H1 (cell line): ENCODE results near the gene SEC23IP. TPM values are rescaled to one million over a fixed set of nuclear protein-coding genes. Genes with fewer than 3 reads are reported as not detected.

Experiments
- CTCF ChIA-PET: fragments of 300-600 bp; sonication (Branson Sonifier 250); formaldehyde crosslinking; loops from one replicate; lab custom pipeline; 2021; ENCODE audit not compliant: partially characterized antibody; lab: Charles Lee
- POLR2A ChIA-PET: fragments of 300-600 bp; sonication (Branson Sonifier 250); formaldehyde crosslinking; loops from one replicate; lab custom pipeline; 2021; ENCODE audit warnings: inconsistent platforms; ENCODE audit not compliant: partially characterized antibody; lab: Charles Lee
- DNase-seq, 2 experiments: peaks; one replicate each; pipeline versions ENCODE4 v3.0.0 to v3.0.0-alpha.2; 2010 to 2022; ENCODE audit warnings: low spot score in 2 of 2, low read depth in 1 of 2, mixed read lengths in 1 of 2
- FAIRE-seq: peaks from 2 replicates; lab custom pipeline; 2011; peaks lifted over from hg19 to GRCh38; lab: Jason Lieb, UNC
- H2AFZ ChIP-seq: 2 replicates; pipeline ENCODE4 v1.8.1; 2012; ENCODE audit warnings: low read length, inconsistent platforms
- H2AK5ac ChIP-seq: 2 replicates; pipeline ENCODE4 v1.6.1; 2013; ENCODE audit warnings: low read depth, low read length
- H2BK120ac ChIP-seq: replicated peaks from 2 replicates; pipeline ENCODE3; 2013; ENCODE audit warnings: low read depth, low read length, inconsistent platforms
- H2BK12ac ChIP-seq: 2 replicates; pipeline ENCODE4 v1.6.1; 2013; ENCODE audit warnings: low read depth, low read length
- H2BK15ac ChIP-seq: 2 replicates; pipeline ENCODE4 v1.6.1; 2013; ENCODE audit warnings: low read length
- H2BK20ac ChIP-seq: 2 replicates; pipeline ENCODE4 v1.6.1; 2013; ENCODE audit warnings: low read length
- H2BK5ac ChIP-seq: 2 replicates; pipeline ENCODE4 v1.6.1; 2013; ENCODE audit warnings: low read depth, low read length
- H3K14ac ChIP-seq: 2 replicates; pipeline ENCODE4 v1.6.1; 2013; ENCODE audit warnings: inconsistent platforms; ENCODE audit not compliant: insufficient read length
- H3K18ac ChIP-seq: 2 replicates; pipeline ENCODE4 v1.6.1; 2013; ENCODE audit warnings: low read length; ENCODE audit errors: extremely low read depth
- H3K23ac ChIP-seq: 2 replicates; pipeline ENCODE4 v1.6.1; 2013; ENCODE audit warnings: inconsistent platforms; ENCODE audit not compliant: insufficient read length
- H3K23me2 ChIP-seq: 2 replicates; pipeline ENCODE4 v1.6.1; 2013; ENCODE audit warnings: low read depth, low read length
- H3K27ac ChIP-seq: 2 replicates; pipeline ENCODE4 v1.6.1; 2011; ENCODE audit warnings: low read depth, low read length, inconsistent platforms
- H3K27me3 ChIP-seq, 4 experiments: replicated peaks in 1 of 4; 1 replicate in 1 of 4; 2 replicates in 3 of 4; pipeline versions ENCODE4 v1.6.1 to v1.8.1; 2011 to 2013; ENCODE audit warnings: low read length in 3 of 4, mild to moderate bottlenecking in 3 of 4, inconsistent platforms in 2 of 4, mixed read lengths in 2 of 4, moderate library complexity in 1 of 4; ENCODE audit not compliant: control insufficient read depth in 3 of 4, insufficient read depth in 3 of 4; ENCODE audit errors: extremely low read depth in 1 of 4
- H3K36me3 ChIP-seq, 4 experiments: 2 replicates each; pipeline versions ENCODE4 v1.6.1 to v1.8.1; 2011 to 2013; ENCODE audit warnings: mild to moderate bottlenecking in 4 of 4, low read length in 3 of 4, moderate library complexity in 2 of 4, control low read depth in 1 of 4, inconsistent platforms in 1 of 4; ENCODE audit not compliant: insufficient read depth in 4 of 4, control insufficient read depth in 2 of 4
- H3K4ac ChIP-seq: replicated peaks from 2 replicates; pipeline ENCODE3; 2013; ENCODE audit warnings: low read length, low read depth, mixed read lengths, inconsistent platforms; ENCODE audit not compliant: insufficient read length
- H3K4me1 ChIP-seq, 4 experiments: replicated peaks in 1 of 4; 1 replicate in 1 of 4; 2 replicates in 3 of 4; pipeline versions ENCODE4 v1.6.1 to v1.8.1; 2011 to 2013; ENCODE audit warnings: low read length in 3 of 4, inconsistent platforms in 2 of 4, mixed read lengths in 1 of 4; ENCODE audit not compliant: insufficient read depth in 4 of 4, control insufficient read depth in 3 of 4
- H3K4me2 ChIP-seq, 2 experiments: 2 replicates each; pipeline versions ENCODE4 v1.6.1 to v1.8.1; 2011 to 2013; ENCODE audit warnings: low read depth in 2 of 2, low read length in 2 of 2, control low read depth in 1 of 2, inconsistent platforms in 1 of 2, mild to moderate bottlenecking in 1 of 2; ENCODE audit not compliant: insufficient read depth in 1 of 2
- H3K4me3 ChIP-seq, 4 experiments: fragments of 200-600, 300-600 bp in 1 of 4; sonication (generic), shearing (Covaris generic), sonication (Bioruptor Twin) in 1 of 4; 2 replicates each; pipeline versions ENCODE4 v1.5.1 to v1.8.1; 2011 to 2016; ENCODE audit warnings: low read length in 4 of 4, low read depth in 3 of 4, control low read depth in 2 of 4, inconsistent platforms in 2 of 4, mild to moderate bottlenecking in 2 of 4, mixed read lengths in 1 of 4, moderate library complexity in 1 of 4; ENCODE audit not compliant: insufficient read depth in 2 of 4; ENCODE audit errors: extremely low read depth in 1 of 4
- H3K56ac ChIP-seq: replicated peaks from 2 replicates; pipeline ENCODE3; 2013; ENCODE audit warnings: low read depth, mild to moderate bottlenecking, mixed read lengths, low read length, inconsistent platforms; ENCODE audit not compliant: insufficient read length
- H3K79me1 ChIP-seq: 2 replicates; pipeline ENCODE4 v1.6.1; 2013; ENCODE audit warnings: low read depth, low read length, control low read depth
- H3K79me2 ChIP-seq, 2 experiments: 2 replicates each; pipeline versions ENCODE4 v1.6.1 to v1.8.1; 2012 to 2013; ENCODE audit warnings: low read length in 2 of 2, mild to moderate bottlenecking in 2 of 2, inconsistent platforms in 1 of 2; ENCODE audit not compliant: insufficient read depth in 2 of 2, control insufficient read depth in 1 of 2
- H3K9ac ChIP-seq, 4 experiments: replicated peaks in 1 of 4; 1 replicate in 1 of 4; 2 replicates in 3 of 4; pipeline versions ENCODE4 v1.6.1 to v1.8.1; 2011 to 2013; ENCODE audit warnings: low read depth in 3 of 4, low read length in 3 of 4, control low read depth in 2 of 4, mild to moderate bottlenecking in 2 of 4, moderate library complexity in 2 of 4, inconsistent platforms in 1 of 4; ENCODE audit errors: extremely low read depth in 1 of 4
- H3K9me3 ChIP-seq, 2 experiments: 2 replicates each; pipeline versions ENCODE4 v1.6.1 to v1.8.1; 2012 to 2013; ENCODE audit warnings: mild to moderate bottlenecking in 2 of 2, moderate library complexity in 2 of 2, control low read depth in 1 of 2, inconsistent platforms in 1 of 2, low read depth in 1 of 2, low read length in 1 of 2, mixed read lengths in 1 of 2; ENCODE audit not compliant: insufficient read depth in 2 of 2
- H4K20me1 ChIP-seq, 2 experiments: replicated peaks in 1 of 2; 2 replicates each; pipeline versions ENCODE3 to v1.8.1; 2011 to 2013; ENCODE audit warnings: inconsistent platforms in 2 of 2, low read length in 2 of 2, mild to moderate bottlenecking in 1 of 2; ENCODE audit not compliant: insufficient read depth in 2 of 2, control insufficient read depth in 1 of 2
- H4K5ac ChIP-seq: 2 replicates; pipeline ENCODE4 v1.6.1; 2013; ENCODE audit warnings: low read length, low read depth, mixed read lengths, inconsistent platforms; ENCODE audit not compliant: insufficient read length
- H4K8ac ChIP-seq: 2 replicates; pipeline ENCODE4 v1.8.0; 2013; ENCODE audit warnings: mild to moderate bottlenecking, moderate library complexity, low read length, inconsistent platforms; ENCODE audit not compliant: insufficient read depth; ENCODE audit errors: extremely low read depth
- H4K91ac ChIP-seq: replicated peaks from 2 replicates; pipeline ENCODE3; 2013; ENCODE audit warnings: low read length, mixed read lengths, inconsistent platforms; ENCODE audit not compliant: insufficient read length
- ATF3 ChIP-seq: IDR thresholded peaks from 2 replicates; pipeline ENCODE4 v1.6.1; 2011; ENCODE audit warnings: low read depth, mild to moderate bottlenecking, low read length; ENCODE audit not compliant: insufficient read depth
- BACH1 ChIP-seq: IDR thresholded peaks from 2 replicates; pipeline ENCODE4 v1.6.1; 2012; ENCODE audit warnings: low read length, improper control_type of control experiment
- CEBPB ChIP-seq: IDR thresholded peaks from 2 replicates; pipeline ENCODE4 v1.6.1; 2012; ENCODE audit warnings: low read depth, low read length
- CHD2 ChIP-seq: IDR thresholded peaks from 2 replicates; pipeline ENCODE4 v1.6.1; 2012; ENCODE audit warnings: low read length, improper control_type of control experiment
- POLR2AphosphoS5 ChIP-seq: IDR thresholded peaks from 2 replicates; pipeline ENCODE4 v1.6.1; 2011; ENCODE audit warnings: low read depth, low read length
- RBBP5 ChIP-seq: IDR thresholded peaks from 2 replicates; pipeline ENCODE4 v1.7.1; 2012; ENCODE audit warnings: low read depth, mild to moderate bottlenecking, inconsistent platforms, low read length, moderate library complexity, borderline replicate concordance
- SIN3A ChIP-seq, 2 experiments: IDR thresholded peaks in 1 of 2; conservative IDR thresholded peaks in 1 of 2; 2 replicates each; pipeline ENCODE4 v1.6.1; 2011 to 2012; ENCODE audit warnings: low read length in 2 of 2, improper control_type of control experiment in 1 of 2, low read depth in 1 of 2, mild to moderate bottlenecking in 1 of 2
- TAF1 ChIP-seq: IDR thresholded peaks from 2 replicates; pipeline ENCODE4 v1.6.1; 2011; ENCODE audit warnings: mild to moderate bottlenecking, low read depth, low read length
- TBP ChIP-seq: IDR thresholded peaks from 2 replicates; pipeline ENCODE4 v1.6.1; 2011; ENCODE audit warnings: low read depth, low read length, improper control_type of control experiment
- ZNF274 ChIP-seq: IDR thresholded peaks from 2 replicates; pipeline ENCODE4 v1.7.0; 2012; ENCODE audit warnings: low read length, borderline replicate concordance; ENCODE audit errors: extremely low read depth
- WGBS, 2 experiments: shearing (Covaris generic) in 1 of 2; methylation state at CpG; one replicate each; pipeline versions ENCODE4 v1.1.6 to v1.1.7; 2013 to 2015; ENCODE audit warnings: low lambda C conversion rate in 2 of 2, mixed read lengths in 2 of 2, inconsistent platforms in 1 of 2, low coverage in 1 of 2, missing lambda C conversion rate in 1 of 2; ENCODE audit not compliant: insufficient replicate concordance in 2 of 2, insufficient coverage in 1 of 2, insufficient read length in 1 of 2; ENCODE audit errors: extremely low coverage in 1 of 2, missing lambda C conversion rate in 1 of 2; 5-methylcytosine and 5-hydroxymethylcytosine counted together
- polyA plus RNA-seq, 7 experiments: library from polyadenylated mRNA; depleted of rRNA in 3 of 7; stranded (reverse) in 5 of 7; unstranded in 2 of 7; fragments of >200 nt in 5 of 7; fragments of 200-250 nt in 2 of 7; gene quantifications; 1 replicate in 5 of 7; 2 replicates in 1 of 7; 4 replicates in 1 of 7; pipeline versions ENCODE4 v1.2.1 to v1.2.3, GENCODE V29; 2011 to 2013; ENCODE audit warnings: missing spikeins in 2 of 7, mixed read lengths in 2 of 7
- total RNA-seq: library from RNA; stranded (reverse); fragmentation: NEBNext Ultra II Directional; extraction: Animal tissue kit (Norgen Biotek cat#: 25700); gene quantifications from 2 replicates; pipeline ENCODE4 v1.2.1, GENCODE V29; 2021

SEC23IP gene
- total and polyA plus RNA-seq, 2 of the 8 experiments (the other 6 are each of a cell fraction or from before 2014, with no cell fraction given), result 29.0 to 105 TPM

GRCh38 chr10:119976421-119976820, 83.9 kb downstream of the SEC23IP start:
- no peaks in the 10 kb centered on the region for H3K79me2 ChIP-seq
- no peak overlapping the region for H3K18ac ChIP-seq
- no peak overlapping the region; the same call in 1 of the 2 replicates for H2AK5ac ChIP-seq
- TF ChIP-seq TAF1, result no peak
- no peak for TF ChIP-seq CEBPB
- no peak for TF ChIP-seq TBP
- TF ChIP-seq RBBP5, result no peak
- TF ChIP-seq POLR2AphosphoS5, result no peak
- TF ChIP-seq SIN3A (conservative IDR thresholded peaks at IDR 0.05 in 1 of 2, IDR thresholded peaks at IDR 0.05 in 1 of 2; ENCODE audit: low read depth in 1 of 2, low read length in 2 of 2), result no peak
- TF ChIP-seq BACH1, result no peak
- TF ChIP-seq ZNF274, result no peak
- no peak for TF ChIP-seq ATF3
- no peak for TF ChIP-seq CHD2
- no peak overlapping the region for H4K91ac ChIP-seq
- H3K56ac ChIP-seq, result no peak overlapping the region
- no peak overlapping the region for H3K14ac ChIP-seq
- H3K27me3 ChIP-seq, result no peaks in the 10 kb centered on the region
- H3K36me3 ChIP-seq, result no peaks in the 10 kb centered on the region
- H3K4ac ChIP-seq, result no peak overlapping the region
- H2BK120ac ChIP-seq, result no peak overlapping the region
- H2AFZ ChIP-seq, result no peak overlapping the region
- no peak overlapping the region for H2BK5ac ChIP-seq
- H3K23ac ChIP-seq, result no peak overlapping the region
- WGBS, 2 experiments, result 92% methylated on average over 3 of the region's 3 CpGs; no CpG with 5 or more reads in 1 of the 2 experiments
- H3K9ac ChIP-seq, result no peak overlapping the region
- H3K27ac ChIP-seq, result no peak overlapping the region
- H3K23me2 ChIP-seq, result no peaks in the 10 kb centered on the region
- no peak overlapping the region for H4K5ac ChIP-seq
- no peaks in the 10 kb centered on the region for H3K9me3 ChIP-seq
- H4K8ac ChIP-seq, result no peak overlapping the region
- POLR2A ChIA-PET, result no interaction called here
- CTCF ChIA-PET, result no interaction called here
- no peak overlapping the region for H3K4me2 ChIP-seq
- H3K4me1 ChIP-seq, result no peaks in the 10 kb centered on the region
- H2BK12ac ChIP-seq, result no peak overlapping the region
- H3K79me1 ChIP-seq, result no peaks in the 10 kb centered on the region
- no peaks in the 10 kb centered on the region for H4K20me1 ChIP-seq
- DNase-seq (no peak), FAIRE-seq (no peak)
- no peak overlapping the region for H2BK20ac ChIP-seq
- no peak overlapping the region for H3K4me3 ChIP-seq
- H2BK15ac ChIP-seq, result no peak overlapping the region
